GM18873 (cell line): Measurements from ENCODE around the gene PRRC2B.
"Not testable (repeated sequence)": the region's sequence is repeated elsewhere in the genome, so short reads cannot be mapped to it uniquely, and the experiment has no call there.

Experiments
- ATAC-seq: cut with Tn5 transposase; IDR thresholded peaks from one replicate; pipeline ENCODE4 v1.9.1; 2021; ENCODE audit warnings: mild to moderate bottlenecking, moderate library complexity, moderate number of reproducible peaks; ENCODE audit not compliant: unreplicated experiment, low FRiP score

The PRRC2B gene

GRCh38 chr9:131393622-131394463 lies at the start of gene PRRC2B:
Gene PRRC2B, plus strand, starts transcription at chr9:131394086. Its CDS starts 36,059 bp downstream, at chr9:131430145.
- ATAC-seq = no peak

GRCh38 chr9:131344931-131345535 lies 48.9 kb upstream of the PRRC2B start:
- not testable (repeated sequence) for ATAC-seq

- no peak for ATAC-seq
Measured at GRCh38 chr9:131346559-131346958, 47.3 kb upstream of the PRRC2B start.

GRCh38 chr9:131347376-131348020 lies 46.4 kb upstream of the PRRC2B start:
- no peak for ATAC-seq

GRCh38 chr9:131348631-131349521 lies 45.0 kb upstream of the PRRC2B start:
- no peak for ATAC-seq

GRCh38 chr9:131349522-131349880 lies 44.4 kb upstream of the PRRC2B start:
- ATAC-seq = no peak

- no peak for ATAC-seq
Measured at GRCh38 chr9:131349881-131350563, 43.9 kb upstream of the PRRC2B start.

- ATAC-seq = not testable (repeated sequence)
Measured at GRCh38 chr9:131356479-131356878, 37.4 kb upstream of the PRRC2B start.

- no peak for ATAC-seq
Measured at GRCh38 chr9:131358556-131358955, 35.3 kb upstream of the PRRC2B start.

- ATAC-seq = no peak
Measured at GRCh38 chr9:131361202-131361833, 32.6 kb upstream of the PRRC2B start.

- ATAC-seq = no peak
Measured at GRCh38 chr9:131365546-131365945, 28.3 kb upstream of the PRRC2B start.

- ATAC-seq = no peak
Measured at GRCh38 chr9:131366761-131367401, 27.0 kb upstream of the PRRC2B start.

- no peak for ATAC-seq
Measured at GRCh38 chr9:131367450-131367849, 26.4 kb upstream of the PRRC2B start.

GRCh38 chr9:131370638-131371037 lies 23.2 kb upstream of the PRRC2B start:
- ATAC-seq = no peak

GRCh38 chr9:131372599-131372973 lies 21.3 kb upstream of the PRRC2B start:
- ATAC-seq = not testable (repeated sequence)

GRCh38 chr9:131374638-131375037 lies 19.2 kb upstream of the PRRC2B start:
- not testable (repeated sequence) for ATAC-seq

GRCh38 chr9:131379056-131379455 lies 14.8 kb upstream of the PRRC2B start:
- no peak for ATAC-seq

GRCh38 chr9:131382850-131383729 lies 10.8 kb upstream of the PRRC2B start:
- ATAC-seq = no peak
